ENCODE measurements around the gene AMPD3.

- TF ChIP-seq EP300 (IDR thresholded peaks at IDR 0.05; ENCODE audit: borderline replicate concordance) (no peak), EGR1 (IDR thresholded peaks at IDR 0.05) (no peak), RAD21 (IDR thresholded peaks at IDR 0.05; ENCODE audit: low read depth) (peak; percentile 3; the same call in 1 of the 2 replicates), REST (IDR thresholded peaks at IDR 0.05; ENCODE audit: low read depth) (no peak), YY1 (IDR thresholded peaks at IDR 0.05; ENCODE audit: low read depth) (no peak), MAX (IDR thresholded peaks at IDR 0.05) (no peak), TAF1 (IDR thresholded peaks at IDR 0.05; ENCODE audit: low read depth) (no peak), CREB1 (IDR thresholded peaks at IDR 0.05; ENCODE audit: low read depth) (no peak), CEBPB (IDR thresholded peaks at IDR 0.05) (no peak), TEAD4 (IDR thresholded peaks at IDR 0.05) (no peak), USF1 (IDR thresholded peaks at IDR 0.05) (no peak)
These were observed 4.3 kb upstream of the AMPD3 start for GRCh38 chr11:10450462-10451425.
